ENCODE data around the gene POLR2E.

The POLR2E gene

DNA sequence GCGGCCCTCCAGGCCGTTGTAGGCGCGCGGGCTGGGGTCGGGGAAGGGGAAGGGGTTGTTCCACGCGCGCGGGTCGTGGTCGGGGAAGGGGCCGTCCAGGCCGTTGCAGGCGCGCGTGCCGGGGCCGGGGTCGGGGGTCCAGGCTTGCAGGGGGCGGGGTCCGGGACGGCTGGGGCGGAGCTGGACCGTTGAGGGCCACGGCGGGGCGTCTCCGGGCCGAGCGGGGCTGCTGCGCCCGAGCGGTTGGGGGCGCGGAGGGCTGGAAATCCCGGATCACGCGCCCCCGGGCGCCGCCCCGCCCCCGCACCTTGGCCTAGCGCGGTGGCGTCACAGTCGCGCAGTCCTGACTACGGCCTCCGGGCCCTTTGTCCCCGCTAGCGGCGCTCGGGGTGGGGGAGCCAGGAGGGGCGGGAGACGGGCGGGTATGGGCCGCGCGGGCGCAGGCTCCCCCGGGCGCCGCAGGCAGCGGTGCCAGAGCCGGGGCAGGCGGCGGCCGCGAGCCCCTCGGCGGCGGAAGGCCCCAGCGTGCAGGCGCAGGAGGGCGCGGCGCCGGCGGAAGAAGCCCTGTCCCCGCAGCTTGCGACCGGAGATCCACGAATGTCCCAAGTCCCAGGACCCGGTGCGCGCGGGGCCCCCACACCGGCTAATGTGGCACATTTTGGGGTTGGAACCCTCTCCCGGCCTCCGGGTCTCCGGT, 9.3 kb upstream of the POLR2E start:
- peak overlapping the region; percentile 72 for H3K4me3 ChIP-seq (ENCODE audit: low read depth, low read length)
- TF ChIP-seq, protein P1, sequence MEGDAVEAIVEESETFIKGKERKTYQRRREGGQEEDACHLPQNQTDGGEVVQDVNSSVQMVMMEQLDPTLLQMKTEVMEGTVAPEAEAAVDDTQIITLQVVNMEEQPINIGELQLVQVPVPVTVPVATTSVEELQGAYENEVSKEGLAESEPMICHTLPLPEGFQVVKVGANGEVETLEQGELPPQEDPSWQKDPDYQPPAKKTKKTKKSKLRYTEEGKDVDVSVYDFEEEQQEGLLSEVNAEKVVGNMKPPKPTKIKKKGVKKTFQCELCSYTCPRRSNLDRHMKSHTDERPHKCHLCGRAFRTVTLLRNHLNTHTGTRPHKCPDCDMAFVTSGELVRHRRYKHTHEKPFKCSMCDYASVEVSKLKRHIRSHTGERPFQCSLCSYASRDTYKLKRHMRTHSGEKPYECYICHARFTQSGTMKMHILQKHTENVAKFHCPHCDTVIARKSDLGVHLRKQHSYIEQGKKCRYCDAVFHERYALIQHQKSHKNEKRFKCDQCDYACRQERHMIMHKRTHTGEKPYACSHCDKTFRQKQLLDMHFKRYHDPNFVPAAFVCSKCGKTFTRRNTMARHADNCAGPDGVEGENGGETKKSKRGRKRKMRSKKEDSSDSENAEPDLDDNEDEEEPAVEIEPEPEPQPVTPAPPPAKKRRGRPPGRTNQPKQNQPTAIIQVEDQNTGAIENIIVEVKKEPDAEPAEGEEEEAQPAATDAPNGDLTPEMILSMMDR (IDR thresholded peaks at IDR 0.05; ENCODE audit: low read depth, low read length): no peak

DNA sequence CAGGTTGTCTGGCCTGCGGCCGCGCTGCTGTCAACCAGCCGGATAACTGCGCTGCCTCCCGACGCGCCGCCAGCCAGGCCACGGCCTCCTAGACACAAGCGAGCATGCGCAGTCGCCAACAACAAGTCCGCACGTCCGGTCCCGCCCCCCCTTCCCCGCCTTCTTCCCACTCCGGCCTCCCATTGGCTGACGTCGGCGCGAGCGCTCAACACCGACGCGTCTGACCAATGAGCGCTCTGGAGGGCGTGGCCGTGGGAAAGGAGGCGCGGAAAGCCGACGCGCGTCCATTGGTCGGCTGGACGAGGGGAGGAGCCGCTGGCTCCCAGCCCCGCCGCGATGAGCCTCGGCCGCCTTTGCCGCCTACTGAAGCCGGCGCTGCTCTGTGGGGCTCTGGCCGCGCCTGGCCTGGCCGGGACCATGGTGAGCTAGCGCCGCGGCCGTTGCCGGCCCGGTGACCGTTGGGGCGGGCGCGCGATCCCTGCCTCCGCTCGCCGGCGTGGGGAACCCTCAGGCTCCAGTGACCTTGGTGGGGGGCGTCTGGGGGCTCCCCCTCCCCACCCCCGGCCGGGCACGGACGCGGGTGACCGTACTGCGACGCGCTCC, 8.6 kb upstream of the POLR2E start, which contains the start of gene GPX4:
TSS of gene GPX4 (plus strand) at position 287 of the 603 bp plus-strand sequence. CDS start at position 337, 50 bp downstream.
- TF ChIP-seq, protein P1 (IDR thresholded peaks at IDR 0.05; ENCODE audit: low read depth, low read length): no peak
- peak within 1 kb of the TSS; percentile 72 for H3K4me3 ChIP-seq (ENCODE audit: low read depth, low read length)

DNA sequence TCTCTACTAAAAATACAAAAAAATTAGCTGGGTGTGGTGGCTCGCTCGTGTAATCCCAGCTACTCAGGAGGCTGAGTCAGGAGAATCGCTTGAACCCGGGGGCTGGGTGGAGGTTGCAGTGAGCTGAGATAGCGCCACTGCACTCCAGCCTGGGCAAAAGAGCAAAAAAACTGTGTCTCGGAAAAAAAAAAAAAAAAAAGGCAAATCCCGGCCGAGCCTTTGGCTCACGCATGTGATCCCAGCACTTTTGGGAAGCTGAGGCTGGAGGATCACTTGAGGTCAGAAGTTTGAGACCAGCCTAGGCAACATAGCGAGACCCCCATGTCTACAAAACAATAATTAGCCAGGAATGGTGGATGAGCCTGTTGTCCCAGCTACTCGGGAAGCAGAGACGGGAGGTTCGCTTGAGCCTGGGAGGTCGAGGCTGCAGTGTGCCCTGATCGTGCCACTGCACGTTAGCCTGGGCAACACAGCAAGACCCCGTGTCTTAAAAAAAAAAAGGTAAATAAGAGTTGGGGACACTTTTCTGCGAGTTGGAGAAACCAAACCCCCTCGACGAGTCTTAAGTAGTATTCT, 8.0 kb upstream of the POLR2E start:
- H3K4me3 ChIP-seq (ENCODE audit: low read depth, low read length): peak overlapping the region; percentile 5; the same call in 1 of the 2 replicates
- TF ChIP-seq, protein P1 (IDR thresholded peaks at IDR 0.05; ENCODE audit: low read depth, low read length): no peak

DNA sequence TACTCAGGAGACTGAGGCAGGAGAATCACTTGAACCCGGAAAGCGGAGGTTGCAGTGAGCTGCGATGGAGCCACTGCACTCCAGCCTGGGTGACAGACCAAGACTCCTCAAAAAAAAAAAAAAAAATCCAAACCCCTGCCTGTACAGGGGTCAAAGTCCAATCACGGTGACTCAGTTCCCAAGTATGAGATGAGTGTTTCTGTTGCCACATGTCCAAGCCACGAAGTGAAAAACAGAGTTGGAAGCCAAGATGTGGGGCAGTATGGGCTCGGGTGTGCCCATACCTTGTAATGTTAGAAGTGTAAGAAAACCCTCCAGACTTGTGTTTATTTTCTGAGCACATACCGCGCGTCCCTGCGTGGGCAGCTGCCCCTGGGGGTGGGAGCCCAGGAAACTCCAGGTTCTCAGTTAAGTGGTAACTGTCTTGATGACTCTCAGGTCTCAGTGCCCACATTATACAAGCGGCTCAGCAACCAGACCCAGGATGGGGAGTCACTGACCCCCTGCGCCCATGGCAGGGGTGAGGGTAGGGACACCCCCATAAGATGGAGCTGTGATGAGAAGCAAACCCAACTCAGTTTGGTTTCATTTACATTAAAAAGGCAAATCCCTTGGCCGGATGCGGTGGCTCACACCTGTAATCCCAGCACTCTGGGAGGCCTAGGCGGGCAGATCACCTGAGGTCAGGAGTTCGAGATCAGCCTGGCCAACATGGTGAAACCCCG, 7.4 kb upstream of the POLR2E start:
- no peak overlapping the region for H3K4me3 ChIP-seq (ENCODE audit: low read depth, low read length)
- TF ChIP-seq, protein P1 (IDR thresholded peaks at IDR 0.05; ENCODE audit: low read depth, low read length): no peak

DNA sequence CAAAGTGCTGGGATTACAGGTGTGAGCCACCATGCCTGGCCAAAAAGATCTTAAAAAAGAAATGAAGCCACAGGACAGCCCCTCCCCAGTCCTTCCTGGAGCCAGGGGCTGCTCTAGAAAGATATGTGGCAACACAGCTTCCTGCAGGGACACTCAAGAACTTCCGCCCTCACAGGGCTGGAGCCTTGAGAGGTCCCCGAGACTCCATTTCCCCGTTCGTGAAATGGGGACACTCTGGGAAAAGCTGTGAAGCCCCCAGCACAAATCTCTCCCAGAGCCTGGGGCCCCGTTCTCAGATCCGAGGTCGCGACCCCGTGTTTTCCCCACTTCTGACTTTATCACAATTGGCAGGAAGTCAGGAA, 6.1 kb upstream of the POLR2E start:
- no peak overlapping the region for H3K4me3 ChIP-seq (ENCODE audit: low read depth, low read length)
- TF ChIP-seq, protein P1 (IDR thresholded peaks at IDR 0.05; ENCODE audit: low read depth, low read length): no peak

DNA sequence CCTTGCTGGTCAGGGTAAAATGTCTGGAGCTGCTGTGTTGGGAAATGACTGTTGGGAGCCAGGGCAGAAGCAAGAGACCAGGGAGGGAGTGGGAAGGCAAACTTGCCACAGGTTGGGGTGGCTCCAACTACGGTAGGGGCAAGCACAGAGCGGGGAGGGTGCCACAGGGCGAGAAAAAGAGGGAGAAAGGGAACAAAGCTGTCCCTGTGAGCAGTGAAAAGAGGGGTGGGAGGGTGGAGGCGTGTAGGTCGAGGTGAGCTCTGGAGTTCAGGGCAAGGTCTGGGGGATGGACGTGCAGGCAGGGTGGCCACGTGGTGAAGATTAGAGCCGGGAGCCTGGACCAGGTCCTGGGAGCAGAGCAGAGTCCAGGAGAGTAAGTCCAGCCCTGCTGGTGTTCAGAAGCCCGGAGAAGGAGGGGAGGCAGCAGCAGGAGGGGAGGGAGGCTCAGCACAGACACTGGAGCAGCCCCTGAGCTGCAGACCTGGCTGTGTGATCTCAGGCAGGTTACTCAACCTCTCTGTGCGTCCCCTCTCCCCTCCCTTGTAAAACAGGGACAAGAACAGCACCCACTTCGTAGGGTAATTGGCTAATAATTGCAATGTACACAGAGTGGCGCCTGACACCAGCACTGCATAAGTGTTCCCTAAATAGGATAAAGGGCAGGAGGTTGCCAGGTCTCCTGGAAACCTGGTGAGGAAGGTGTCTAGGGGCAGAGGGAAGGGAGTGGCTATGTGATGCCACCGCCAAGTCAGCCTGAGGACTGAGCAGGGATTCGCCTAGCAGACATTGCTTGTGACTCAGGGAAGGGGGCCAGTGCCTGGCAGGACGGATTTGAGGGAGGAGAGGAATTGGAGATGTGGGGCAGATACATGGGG, 3.2 kb upstream of the POLR2E start:
- TF ChIP-seq, protein P1 (IDR thresholded peaks at IDR 0.05; ENCODE audit: low read depth, low read length): no peak
- H3K4me3 ChIP-seq (ENCODE audit: low read depth, low read length): no peak overlapping the region
